Panc1 (cell line): Measurements from ENCODE around the gene HACD1. TPM values are rescaled to one million over a fixed set of nuclear protein-coding genes. Genes with fewer than 3 reads are reported as not detected.
A peak's percentile ranks its signal among the peaks of the same experiment; 100 is the strongest.

ENCODE experiments used
- ATAC-seq: fragments of 200-7000 bp; cut with Tn5 transposase; 2 replicates; pipeline ENCODE4 v1.9.1; 2020; ENCODE audit warnings: mild to moderate bottlenecking, moderate library complexity
- BruUV-seq: library from RNA; stranded (reverse); fragments of 400-500 nt; replicated peaks from 2 replicates; lab custom pipeline; 2021; lab: Mats Ljungman, UMichigan
- CTCF ChIA-PET: fragments of 300-600 bp; sonication (Branson Sonifier 250); formaldehyde crosslinking; loops from one replicate; lab custom pipeline; 2022; ENCODE audit warnings: antibody characterized with exemption; lab: Charles Lee
- POLR2A ChIA-PET: fragments of 300-600 bp; sonication (Branson Sonifier 250); formaldehyde crosslinking; loops from one replicate; lab custom pipeline; 2022; ENCODE audit warnings: antibody characterized with exemption; lab: Charles Lee
- DNase-seq: peaks from one replicate; pipeline ENCODE4 v3.0.0-alpha.2; 2010; ENCODE audit warnings: low read depth, low spot score
- H3K27ac ChIP-seq: 2 replicates; pipeline ENCODE4 v1.5.1; 2011; ENCODE audit warnings: mild to moderate bottlenecking, low read length, inconsistent platforms
- H3K27me3 ChIP-seq: fragments of 200-500 bp; sonication (Bioruptor generic); 2 replicates; pipeline ENCODE4 v1.6.0; 2014; ENCODE audit warnings: low read length, inconsistent platforms; ENCODE audit not compliant: control insufficient read depth, insufficient read depth
- H3K36me3 ChIP-seq: fragments of 200-500 bp; sonication (Bioruptor generic); 2 replicates; pipeline ENCODE4 v1.5.1; 2014; ENCODE audit warnings: inconsistent platforms, mild to moderate bottlenecking, low read length, moderate library complexity; ENCODE audit not compliant: control insufficient read depth, insufficient read depth
- H3K4me1 ChIP-seq: 2 replicates; pipeline ENCODE4 v1.5.1; 2011; ENCODE audit warnings: inconsistent platforms, mild to moderate bottlenecking, low read length, moderate library complexity; ENCODE audit not compliant: control insufficient read depth, insufficient read depth
- H3K4me3 ChIP-seq, 2 experiments: 2 replicates each; pipeline ENCODE4 v1.5.1; 2011 to 2012; ENCODE audit warnings: low read depth in 2 of 2, low read length in 2 of 2, mild to moderate bottlenecking in 2 of 2, inconsistent platforms in 1 of 2, moderate library complexity in 1 of 2
- H3K9me3 ChIP-seq: fragments of 200-500 bp; sonication (Bioruptor generic); 2 replicates; pipeline ENCODE4 v1.5.1; 2014; ENCODE audit warnings: low read depth, mild to moderate bottlenecking, inconsistent platforms, low read length, moderate library complexity; ENCODE audit not compliant: control insufficient read depth, insufficient read depth
- CTCF ChIP-seq: fragments of 450-650 bp; IDR thresholded peaks from 2 replicates; pipeline ENCODE4 v1.5.1; 2017; ENCODE audit warnings: mild to moderate bottlenecking
- POLR2AphosphoS5 ChIP-seq: IDR thresholded peaks from 2 replicates; pipeline ENCODE4 v1.6.1; 2012; ENCODE audit warnings: mild to moderate bottlenecking, low read depth, low read length, moderate library complexity
- REST ChIP-seq, 2 experiments: IDR thresholded peaks; 2 replicates each; pipeline ENCODE4 v1.6.1; 2011 to 2012; ENCODE audit warnings: low read depth in 2 of 2, control low read depth in 1 of 2, low read length in 1 of 2, mild to moderate bottlenecking in 1 of 2, moderate library complexity in 1 of 2; ENCODE audit not compliant: insufficient read depth in 1 of 2
- SIN3A ChIP-seq: IDR thresholded peaks from 2 replicates; pipeline ENCODE4 v1.6.1; 2012; ENCODE audit warnings: low read depth, mild to moderate bottlenecking, low read length, moderate library complexity, borderline replicate concordance; ENCODE audit not compliant: insufficient read depth
- TCF7L2 ChIP-seq: IDR thresholded peaks from 2 replicates; pipeline ENCODE4 v1.6.1; 2011; ENCODE audit warnings: mild to moderate bottlenecking, low read depth, low read length, inconsistent platforms
- in situ Hi-C: cut with HindIII; loops from 2 replicates; pipeline ENCODE4 v1.10.0; 2016; ENCODE audit warnings: low sequenced_read_pairs, low pct_unique_long_range_greater_than_20kb
- intact Hi-C: fragments of 100-400 bp; cut with micrococcal nuclease; formaldehyde crosslinking; loops from one replicate; pipeline ENCODE4 v1.10.0; 2022; ENCODE audit not compliant: unreplicated experiment
- total RNA-seq: library from RNA; stranded (reverse); gene quantifications from one replicate; pipeline ENCODE4 v1.2.1, GENCODE V29; 2021; ENCODE audit not compliant: unreplicated experiment

The HACD1 gene
- total RNA-seq, 1 experiment from 2014 or later = 53.1 TPM

- ATAC-seq = peak; percentile 90
- no peak overlapping the region for H3K4me3 ChIP-seq
- TF ChIP-seq TCF7L2 (no peak), CTCF (peak; percentile 77)
- intact Hi-C loops = loop anchor here (5.0 to 10.0 kb wide), 3 partner anchors 135 to 783 kb away; no protein-coding TSS in a partner anchor
- in situ Hi-C loops = no loop called here
- DNase-seq = no peak
- peaks cover 5% of the 10 kb centered on the region; the same call in 1 of the 2 replicates for H3K4me1 ChIP-seq
- H3K9me3 ChIP-seq = no peaks in the 10 kb centered on the region
- POLR2A ChIA-PET = no interaction called here
- no peaks in the 10 kb centered on the region for H3K27me3 ChIP-seq
- no TSS peak for BruUV-seq
- peak overlapping the region; percentile 46; the same call in 1 of the 2 replicates for H3K27ac ChIP-seq
- CTCF ChIA-PET = interaction anchor here (0.7 kb wide), 1 partner anchor 538 kb away, joined by 4 read pairs; no protein-coding TSS in a partner anchor
- no peaks in the 10 kb centered on the region; the same call in 1 of the 2 replicates for H3K36me3 ChIP-seq
Observed at GRCh38 chr10:17607603-17608332, 9.4 kb downstream of the HACD1 start.

DNA sequence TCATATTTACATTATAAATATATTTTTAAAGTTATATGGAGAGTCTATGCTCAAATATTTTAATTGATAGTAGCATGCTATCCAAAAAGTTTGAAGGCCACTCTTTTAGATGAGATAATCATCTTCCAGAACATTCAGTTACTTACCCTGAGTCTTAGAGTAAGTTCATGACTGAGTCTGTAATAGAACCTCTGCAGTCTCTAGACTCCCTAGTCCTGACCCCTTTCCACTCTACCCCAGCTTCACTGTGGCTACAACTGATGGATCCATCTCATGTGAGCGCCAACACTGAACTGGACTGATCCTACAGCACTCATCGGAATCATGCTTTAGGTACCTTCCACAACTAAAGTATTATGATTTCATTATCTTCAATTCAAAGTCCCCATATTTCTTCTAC is 10.1 kb downstream of the HACD1 start:
- no peak overlapping the region for H3K4me3 ChIP-seq
- DNase-seq = no peak
- no peak for TF ChIP-seq POLR2AphosphoS5
- no peak for TF ChIP-seq CTCF
- no peak for TF ChIP-seq REST (IDR thresholded peaks at IDR 0.05; ENCODE audit: insufficient read depth in 1 of 2, low read depth in 2 of 2, low read length in 1 of 2)
- TF ChIP-seq SIN3A = no peak
- TF ChIP-seq TCF7L2 = no peak
- POLR2A ChIA-PET = no interaction called here
- intact Hi-C loops (loop anchor here (5.0 to 10.0 kb wide), 3 partner anchors 135 to 782 kb away; no protein-coding TSS in a partner anchor), in situ Hi-C loops (no loop called here)
- ATAC-seq = 0 out of 2 replicates have a peak, but pooled peaks have one; percentile 66
- H3K27me3 ChIP-seq = no peaks in the 10 kb centered on the region
- H3K9me3 ChIP-seq = no peaks in the 10 kb centered on the region
- peak overlapping the region; percentile 46; the same call in 1 of the 2 replicates for H3K27ac ChIP-seq
- H3K4me1 ChIP-seq = peaks cover 5% of the 10 kb centered on the region; the same call in 1 of the 2 replicates
- BruUV-seq = no TSS peak
- peaks cover 2% of the 10 kb centered on the region; the same call in 1 of the 2 replicates for H3K36me3 ChIP-seq
- CTCF ChIA-PET = no interaction called here
